Neural progenitor cell (in vitro differentiated cells): ENCODE measurements around the gene SPINT4. TPM values are rescaled to one million over a fixed set of nuclear protein-coding genes. Genes with fewer than 3 reads are reported as not detected.

ENCODE experiments used
- DNase-seq: peaks from one replicate; pipeline ENCODE4 v3.0.0-alpha.2; 2016; ENCODE audit warnings: low spot score
- H2AFZ ChIP-seq: fragments of 200-600 bp; sonication (generic); replicated peaks from 2 replicates; pipeline ENCODE4 v1.6.1; 2016; ENCODE audit warnings: antibody characterized with exemption
- H3F3A ChIP-seq: fragments of 200-600 bp; sonication (generic); 2 replicates; pipeline ENCODE4 v1.6.1; 2016; ENCODE audit warnings: antibody characterized with exemption, low read depth
- H3K27ac ChIP-seq: fragments of 200-600 bp; sonication (generic); 2 replicates; pipeline ENCODE4 v1.5.1; 2016; ENCODE audit warnings: mild to moderate bottlenecking
- H3K27me3 ChIP-seq: fragments of 200-600 bp; sonication (generic); 2 replicates; pipeline ENCODE4 v1.6.1; 2016; ENCODE audit warnings: mild to moderate bottlenecking, moderate library complexity
- H3K36me3 ChIP-seq: fragments of 200-600 bp; sonication (generic); 2 replicates; pipeline ENCODE4 v1.5.1; 2016
- H3K4me1 ChIP-seq: fragments of 200-600 bp; sonication (generic); 2 replicates; pipeline ENCODE4 v1.6.1; 2016; ENCODE audit warnings: mixed run types
- H3K4me2 ChIP-seq: fragments of 200-600 bp; sonication (generic); 2 replicates; pipeline ENCODE4 v1.6.1; 2016
- H3K4me3 ChIP-seq: fragments of 200-600 bp; sonication (generic); 2 replicates; pipeline ENCODE4 v1.5.1; 2016
- H3K79me2 ChIP-seq: fragments of 200-600 bp; sonication (generic); 2 replicates; pipeline ENCODE4 v1.6.1; 2016; ENCODE audit warnings: low read depth
- H3K9ac ChIP-seq: fragments of 200-600 bp; sonication (generic); 2 replicates; pipeline ENCODE4 v1.6.1; 2016
- H3K9me3 ChIP-seq: fragments of 200-600 bp; sonication (generic); 2 replicates; pipeline ENCODE4 v1.5.1; 2016; ENCODE audit warnings: low read depth
- H4K20me1 ChIP-seq: fragments of 200-600 bp; sonication (generic); 2 replicates; pipeline ENCODE4 v1.6.1; 2016; ENCODE audit warnings: low read depth
- H3K27ac Mint-ChIP-seq: 3 replicates; pipeline ENCODE4 v1.8.0; 2021; ENCODE audit warnings: mixed read lengths
- H3K27me3 Mint-ChIP-seq: 2 replicates; pipeline ENCODE4 v1.8.0; 2022; ENCODE audit warnings: low read depth, mild to moderate bottlenecking, inconsistent platforms, moderate library complexity, mixed read lengths; ENCODE audit not compliant: insufficient read depth
- H3K36me3 Mint-ChIP-seq: 3 replicates; pipeline ENCODE4 v1.8.0; 2021; ENCODE audit warnings: mixed read lengths
- H3K4me1 Mint-ChIP-seq: 3 replicates; pipeline ENCODE4 v1.8.0; 2021; ENCODE audit warnings: mixed read lengths
- H3K4me3 Mint-ChIP-seq: 3 replicates; pipeline ENCODE4 v1.8.0; 2021; ENCODE audit warnings: mild to moderate bottlenecking, moderate library complexity, mixed read lengths
- H3K9me3 Mint-ChIP-seq: 3 replicates; pipeline ENCODE4 v1.8.0; 2020; ENCODE audit warnings: mixed read lengths
- EZH2 ChIP-seq: fragments of 200-600 bp; sonication (generic); IDR thresholded peaks from 2 replicates; pipeline ENCODE4 v1.6.1; 2017; ENCODE audit warnings: antibody characterized with exemption, mild to moderate bottlenecking, moderate library complexity
- EZH2phosphoT487 ChIP-seq: fragments of 200-600 bp; sonication (generic); IDR thresholded peaks from 2 replicates; pipeline ENCODE4 v1.6.1; 2017; ENCODE audit warnings: antibody characterized with exemption
- total RNA-seq: library from RNA; depleted of rRNA; stranded (reverse); fragments of >200 nt; gene quantifications from 2 replicates; pipeline ENCODE4 v1.2.3, GENCODE V29; 2015; ENCODE audit warnings: low replicate concordance
- TF ChIP-seq, protein P1 (sequence below): fragments of 200-600 bp; sonication (generic); IDR thresholded peaks from 2 replicates; pipeline ENCODE4 v1.5.1; 2017; ENCODE audit warnings: antibody characterized with exemption, mild to moderate bottlenecking

The SPINT4 gene
- total RNA-seq, 1 donor from 2014 or later = not detected

DNA sequence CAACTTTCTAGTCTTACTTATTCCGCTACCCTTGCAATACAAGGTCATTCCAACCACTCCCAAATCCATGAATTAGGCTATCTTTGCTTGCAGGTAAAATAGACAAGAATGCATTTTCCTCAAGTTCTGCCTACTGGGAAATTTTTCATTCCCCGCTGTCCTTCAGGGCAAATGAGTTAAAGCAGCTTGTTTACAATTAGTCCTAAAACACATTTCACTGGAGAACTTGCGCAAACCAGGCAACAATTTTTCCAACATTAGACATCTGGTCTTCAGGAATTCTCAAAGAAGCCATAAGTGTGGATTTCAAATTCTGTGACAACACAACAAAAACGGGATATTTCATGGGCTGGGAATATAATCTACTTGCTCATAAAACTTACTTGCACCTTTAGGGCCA, 20.4 kb downstream of the SPINT4 start:
- no peak overlapping the region for H3K4me2 ChIP-seq
- no peak overlapping the region for H2AFZ ChIP-seq
- H3K27ac ChIP-seq = no peak overlapping the region
- H3K27ac Mint-ChIP-seq = no peak overlapping the region
- H3K27me3 Mint-ChIP-seq = peaks cover 2% of the 10 kb centered on the region
- H3K9ac ChIP-seq = no peak overlapping the region
- no peaks in the 10 kb centered on the region for H3K4me1 Mint-ChIP-seq
- no peaks in the 10 kb centered on the region for H3K79me2 ChIP-seq
- H3K36me3 ChIP-seq = no peaks in the 10 kb centered on the region
- no peaks in the 10 kb centered on the region for H4K20me1 ChIP-seq
- H3F3A ChIP-seq = no peaks in the 10 kb centered on the region
- H3K9me3 ChIP-seq = no peaks in the 10 kb centered on the region
- peaks cover 3% of the 10 kb centered on the region for H3K9me3 Mint-ChIP-seq
- TF ChIP-seq EZH2phosphoT487 = no peak
- TF ChIP-seq, protein P1, sequence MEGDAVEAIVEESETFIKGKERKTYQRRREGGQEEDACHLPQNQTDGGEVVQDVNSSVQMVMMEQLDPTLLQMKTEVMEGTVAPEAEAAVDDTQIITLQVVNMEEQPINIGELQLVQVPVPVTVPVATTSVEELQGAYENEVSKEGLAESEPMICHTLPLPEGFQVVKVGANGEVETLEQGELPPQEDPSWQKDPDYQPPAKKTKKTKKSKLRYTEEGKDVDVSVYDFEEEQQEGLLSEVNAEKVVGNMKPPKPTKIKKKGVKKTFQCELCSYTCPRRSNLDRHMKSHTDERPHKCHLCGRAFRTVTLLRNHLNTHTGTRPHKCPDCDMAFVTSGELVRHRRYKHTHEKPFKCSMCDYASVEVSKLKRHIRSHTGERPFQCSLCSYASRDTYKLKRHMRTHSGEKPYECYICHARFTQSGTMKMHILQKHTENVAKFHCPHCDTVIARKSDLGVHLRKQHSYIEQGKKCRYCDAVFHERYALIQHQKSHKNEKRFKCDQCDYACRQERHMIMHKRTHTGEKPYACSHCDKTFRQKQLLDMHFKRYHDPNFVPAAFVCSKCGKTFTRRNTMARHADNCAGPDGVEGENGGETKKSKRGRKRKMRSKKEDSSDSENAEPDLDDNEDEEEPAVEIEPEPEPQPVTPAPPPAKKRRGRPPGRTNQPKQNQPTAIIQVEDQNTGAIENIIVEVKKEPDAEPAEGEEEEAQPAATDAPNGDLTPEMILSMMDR = no peak
- no peak for TF ChIP-seq EZH2
- no peak overlapping the region for H3K4me3 Mint-ChIP-seq
- H3K4me1 ChIP-seq = no peaks in the 10 kb centered on the region
- no peak for DNase-seq
- no peaks in the 10 kb centered on the region for H3K27me3 ChIP-seq
- H3K4me3 ChIP-seq = no peak overlapping the region
- H3K36me3 Mint-ChIP-seq = no peaks in the 10 kb centered on the region

DNA sequence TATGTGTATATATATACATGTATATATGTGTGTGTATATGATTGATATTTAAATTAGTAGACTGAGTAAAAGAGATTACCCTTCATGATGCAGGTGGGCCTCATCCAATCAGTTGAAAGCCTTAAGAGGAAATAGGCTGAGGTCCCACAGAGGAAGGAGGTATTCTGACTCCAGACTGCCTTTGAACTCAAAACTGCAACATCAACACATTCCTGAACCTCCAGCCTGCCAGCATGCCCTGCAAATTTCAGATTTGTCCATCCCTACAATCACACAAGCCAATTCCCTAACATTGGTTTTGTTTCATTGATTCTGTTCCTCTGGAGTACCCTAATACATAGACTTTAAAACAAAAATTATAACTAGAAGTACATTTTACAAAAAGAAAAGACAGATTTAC, 22.9 kb downstream of the SPINT4 start:
- H3K27me3 ChIP-seq = no peaks in the 10 kb centered on the region
- no peaks in the 10 kb centered on the region for H4K20me1 ChIP-seq
- no peak overlapping the region for H3K27ac Mint-ChIP-seq
- no peaks in the 10 kb centered on the region for H3K4me1 ChIP-seq
- DNase-seq = no peak
- no peaks in the 10 kb centered on the region for H3K79me2 ChIP-seq
- H3K9me3 Mint-ChIP-seq = no peaks in the 10 kb centered on the region
- H3F3A ChIP-seq = no peaks in the 10 kb centered on the region
- TF ChIP-seq EZH2 = no peak
- TF ChIP-seq, protein P1 = no peak
- TF ChIP-seq EZH2phosphoT487 = no peak
- peaks cover 2% of the 10 kb centered on the region for H3K27me3 Mint-ChIP-seq
- no peak overlapping the region for H3K9ac ChIP-seq
- H2AFZ ChIP-seq = no peak overlapping the region
- H3K4me2 ChIP-seq = no peak overlapping the region
- no peaks in the 10 kb centered on the region for H3K36me3 ChIP-seq
- H3K4me1 Mint-ChIP-seq = no peaks in the 10 kb centered on the region
- no peaks in the 10 kb centered on the region for H3K9me3 ChIP-seq
- no peak overlapping the region for H3K27ac ChIP-seq
- no peak overlapping the region for H3K4me3 ChIP-seq
- no peaks in the 10 kb centered on the region for H3K36me3 Mint-ChIP-seq
- H3K4me3 Mint-ChIP-seq = no peak overlapping the region

DNA sequence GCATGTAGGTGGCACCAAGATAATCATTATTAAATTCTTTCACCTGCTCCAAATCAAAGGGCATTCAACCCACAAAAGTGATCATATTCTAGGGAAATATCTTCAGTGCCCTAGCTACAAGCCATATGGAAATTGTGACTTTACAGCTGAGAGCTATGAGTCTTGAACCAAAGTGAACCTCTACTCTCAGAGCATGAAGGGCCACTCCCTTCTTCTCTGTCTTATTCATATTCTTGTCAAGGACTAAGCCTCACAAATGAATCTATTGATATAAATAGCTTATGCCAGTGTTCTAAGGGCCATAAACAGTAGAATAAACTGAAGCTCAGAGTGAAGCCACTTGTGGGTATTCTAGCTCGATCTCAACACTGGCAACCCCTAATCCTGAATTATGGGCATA, 29.6 kb downstream of the SPINT4 start:
- Histone ChIP-seq H3K4me3 (no peak overlapping the region), H2AFZ (no peak overlapping the region), H3K79me2 (no peaks in the 10 kb centered on the region), H3K9ac (no peak overlapping the region), H3K4me1 (no peaks in the 10 kb centered on the region), H3K27me3 (no peaks in the 10 kb centered on the region), H3K36me3 (no peaks in the 10 kb centered on the region), H4K20me1 (no peaks in the 10 kb centered on the region), H3K9me3 (no peaks in the 10 kb centered on the region), H3K4me2 (no peak overlapping the region), H3F3A (no peaks in the 10 kb centered on the region), H3K27ac (no peak overlapping the region)
- Mint-ChIP-seq H3K36me3 (no peaks in the 10 kb centered on the region), H3K4me3 (no peak overlapping the region), H3K4me1 (no peaks in the 10 kb centered on the region), H3K27me3 (no peaks in the 10 kb centered on the region), H3K9me3 (peaks cover 9% of the 10 kb centered on the region), H3K27ac (no peak overlapping the region)
- TF ChIP-seq EZH2 = no peak
- TF ChIP-seq, protein P1 = no peak
- TF ChIP-seq EZH2phosphoT487 = no peak
- DNase-seq = no peak

DNA sequence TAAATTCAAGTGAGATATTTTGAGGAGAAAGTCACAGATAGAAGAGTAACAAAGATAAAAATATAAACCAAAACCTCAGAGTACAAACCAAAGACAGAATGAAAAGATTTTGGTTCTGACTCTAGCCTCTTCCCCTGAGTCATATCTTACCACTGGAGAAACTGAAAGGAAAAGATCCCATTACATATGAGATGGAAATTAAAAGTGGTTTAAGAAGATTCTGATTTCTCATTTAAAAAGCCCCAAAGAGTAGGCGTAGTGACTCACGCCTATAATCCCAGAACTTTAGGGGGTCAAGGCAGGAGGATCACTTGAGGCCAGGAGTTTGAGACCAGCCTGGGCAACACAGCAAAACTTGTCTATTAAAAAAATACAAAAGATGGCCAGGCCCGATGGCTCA, 30.6 kb downstream of the SPINT4 start:
- no peak overlapping the region for H3K9ac ChIP-seq
- H3K27me3 ChIP-seq = no peaks in the 10 kb centered on the region
- no peak overlapping the region for H3K27ac Mint-ChIP-seq
- H3K4me3 ChIP-seq = no peak overlapping the region
- no peak for DNase-seq
- H3K36me3 ChIP-seq = no peaks in the 10 kb centered on the region
- no peak overlapping the region for H2AFZ ChIP-seq
- no peak overlapping the region for H3K4me3 Mint-ChIP-seq
- no peak for TF ChIP-seq EZH2
- TF ChIP-seq, protein P1 = no peak
- no peak for TF ChIP-seq EZH2phosphoT487
- peaks cover 9% of the 10 kb centered on the region for H3K9me3 Mint-ChIP-seq
- no peaks in the 10 kb centered on the region for H3K4me1 Mint-ChIP-seq
- no peaks in the 10 kb centered on the region for H3K79me2 ChIP-seq
- no peaks in the 10 kb centered on the region for H3F3A ChIP-seq
- H3K4me2 ChIP-seq = no peak overlapping the region
- H3K9me3 ChIP-seq = no peaks in the 10 kb centered on the region
- H3K4me1 ChIP-seq = no peaks in the 10 kb centered on the region
- H3K36me3 Mint-ChIP-seq = no peaks in the 10 kb centered on the region
- H3K27me3 Mint-ChIP-seq = no peaks in the 10 kb centered on the region
- no peaks in the 10 kb centered on the region for H4K20me1 ChIP-seq
- H3K27ac ChIP-seq = no peak overlapping the region
